ENCODE measurements around the gene NSFL1C. TPM values are rescaled to one million over a fixed set of nuclear protein-coding genes. Genes with fewer than 3 reads are reported as not detected.
"Not testable (repeated sequence)": the region's sequence is repeated elsewhere in the genome, so short reads cannot be mapped to it uniquely, and the experiment has no call there.

Gene NSFL1C
- 10 to 100 TPM; 94.6 to 96.2 TPM for total RNA-seq

- H3K9me3 Mint-ChIP-seq = no peaks in the 10 kb centered on the region
- DNase-seq = peak; percentile 99
- peaks cover 25% of the 10 kb centered on the region for H3K27me3 Mint-ChIP-seq
- peak within 1 kb of the TSS; percentile 85 for H3K4me3 Mint-ChIP-seq
- peaks cover 13% of the 10 kb centered on the region for H3K36me3 Mint-ChIP-seq
- H3K27ac Mint-ChIP-seq = peak within 1 kb of the TSS; percentile 80
- peaks cover 44% of the 10 kb centered on the region for H3K4me1 Mint-ChIP-seq
Observed at GRCh38 chr20:1466211-1467081, at the start of gene NSFL1C. Gene NSFL1C (minus strand): TSS chr20:1466849. CDS start chr20:1466824, 25 bp downstream.

GRCh38 chr20:1513801-1514200, 47.2 kb upstream of the NSFL1C start:
- Mint-ChIP-seq H3K27me3 (peaks cover 8% of the 10 kb centered on the region), H3K9me3 (peaks cover 4% of the 10 kb centered on the region), H3K27ac (no peak overlapping the region), H3K36me3 (no peaks in the 10 kb centered on the region), H3K4me1 (no peaks in the 10 kb centered on the region), H3K4me3 (no peak overlapping the region)
- no peak for DNase-seq

DNA sequence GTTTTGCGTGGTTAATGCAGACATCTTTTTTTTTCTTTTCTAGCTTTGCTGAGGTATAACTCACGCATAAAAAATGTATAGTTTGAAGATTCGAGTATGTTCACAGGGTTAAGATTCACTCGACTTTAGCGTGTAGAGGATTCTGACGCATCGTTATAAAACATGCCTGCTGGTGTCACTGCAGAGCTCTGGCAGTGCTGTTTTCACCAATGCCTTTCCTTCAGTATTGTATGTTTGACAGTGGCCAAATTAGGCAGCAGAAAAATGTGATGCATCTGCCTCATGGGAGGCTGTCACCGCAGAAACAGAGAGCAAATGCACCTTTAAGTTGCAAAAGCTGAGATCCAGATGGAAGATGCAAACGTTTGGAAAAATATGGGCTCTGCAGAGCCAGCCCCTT, 42.6 kb upstream of the NSFL1C start:
- H3K4me3 Mint-ChIP-seq = no peak overlapping the region
- peak; percentile 7 for DNase-seq
- H3K27ac Mint-ChIP-seq = no peak overlapping the region
- H3K36me3 Mint-ChIP-seq = no peaks in the 10 kb centered on the region
- H3K27me3 Mint-ChIP-seq = peaks cover 12% of the 10 kb centered on the region
- no peaks in the 10 kb centered on the region for H3K4me1 Mint-ChIP-seq
- peaks cover 4% of the 10 kb centered on the region for H3K9me3 Mint-ChIP-seq

GRCh38 chr20:1508574-1508973, 41.9 kb upstream of the NSFL1C start:
- DNase-seq = no peak
- peaks cover 4% of the 10 kb centered on the region for H3K9me3 Mint-ChIP-seq
- no peak overlapping the region for H3K4me3 Mint-ChIP-seq
- H3K4me1 Mint-ChIP-seq = no peaks in the 10 kb centered on the region
- H3K27me3 Mint-ChIP-seq = peaks cover 13% of the 10 kb centered on the region
- no peaks in the 10 kb centered on the region for H3K36me3 Mint-ChIP-seq
- no peak overlapping the region for H3K27ac Mint-ChIP-seq

DNA sequence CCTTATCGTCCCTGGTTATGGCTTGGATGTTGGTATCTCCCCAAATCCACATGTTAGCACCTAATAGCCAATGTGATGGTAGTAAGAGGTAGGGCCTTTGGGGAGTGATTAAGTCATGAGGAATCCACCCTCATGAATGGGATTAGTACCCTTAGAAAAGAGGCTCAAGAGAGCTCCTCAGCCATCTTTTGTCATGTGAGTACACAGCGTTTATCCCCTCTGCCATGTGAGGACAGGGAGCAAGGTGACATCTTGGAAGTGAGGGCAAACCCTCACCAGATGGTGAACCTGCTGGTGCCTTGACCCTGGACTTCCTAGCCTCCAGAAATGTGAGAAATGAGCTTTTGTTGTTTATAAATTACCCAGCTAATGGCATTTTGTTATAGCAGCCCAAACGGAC, 40.6 kb upstream of the NSFL1C start:
- Mint-ChIP-seq H3K36me3 (peaks cover 3% of the 10 kb centered on the region), H3K27me3 (peaks cover 26% of the 10 kb centered on the region), H3K9me3 (peaks cover 2% of the 10 kb centered on the region), H3K4me1 (peaks cover 5% of the 10 kb centered on the region), H3K27ac (no peak overlapping the region), H3K4me3 (no peak overlapping the region)
- DNase-seq = no peak

- peaks cover 5% of the 10 kb centered on the region for H3K4me1 Mint-ChIP-seq
- no peak for DNase-seq
- H3K27me3 Mint-ChIP-seq = peaks cover 20% of the 10 kb centered on the region
- H3K4me3 Mint-ChIP-seq = no peak overlapping the region
- H3K36me3 Mint-ChIP-seq = peaks cover 3% of the 10 kb centered on the region
- H3K27ac Mint-ChIP-seq = no peak overlapping the region
- H3K9me3 Mint-ChIP-seq = peaks cover 2% of the 10 kb centered on the region
Observed at GRCh38 chr20:1505871-1506270, 39.2 kb upstream of the NSFL1C start.

DNA sequence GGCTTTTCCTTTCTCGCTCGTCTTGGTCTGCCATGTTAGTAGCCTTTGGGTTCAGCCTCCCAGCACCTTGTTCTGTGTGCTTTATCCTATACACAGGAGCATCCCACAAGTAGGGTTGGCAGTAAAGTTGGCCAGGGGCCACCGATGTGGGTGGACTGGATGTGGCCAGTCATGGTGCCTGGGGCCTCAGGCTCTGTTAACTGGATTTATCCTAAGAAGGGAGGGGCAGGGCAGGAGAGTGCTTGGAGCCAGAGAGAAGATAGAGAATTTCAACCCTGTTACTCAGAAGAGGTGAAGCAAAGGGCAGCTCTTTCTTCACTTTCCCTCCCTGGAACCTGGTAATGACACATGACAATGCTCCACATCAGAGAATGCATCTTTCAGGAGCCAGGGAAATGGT, 38.7 kb upstream of the NSFL1C start:
- Mint-ChIP-seq H3K27me3 (peaks cover 22% of the 10 kb centered on the region), H3K36me3 (peaks cover 3% of the 10 kb centered on the region), H3K4me3 (no peak overlapping the region), H3K4me1 (peaks cover 5% of the 10 kb centered on the region), H3K9me3 (peaks cover 2% of the 10 kb centered on the region), H3K27ac (no peak overlapping the region)
- DNase-seq = no peak

GRCh38 chr20:1503564-1504227, 37.0 kb upstream of the NSFL1C start:
- Mint-ChIP-seq H3K9me3 (peaks cover 2% of the 10 kb centered on the region), H3K27me3 (peaks cover 28% of the 10 kb centered on the region)

DNA sequence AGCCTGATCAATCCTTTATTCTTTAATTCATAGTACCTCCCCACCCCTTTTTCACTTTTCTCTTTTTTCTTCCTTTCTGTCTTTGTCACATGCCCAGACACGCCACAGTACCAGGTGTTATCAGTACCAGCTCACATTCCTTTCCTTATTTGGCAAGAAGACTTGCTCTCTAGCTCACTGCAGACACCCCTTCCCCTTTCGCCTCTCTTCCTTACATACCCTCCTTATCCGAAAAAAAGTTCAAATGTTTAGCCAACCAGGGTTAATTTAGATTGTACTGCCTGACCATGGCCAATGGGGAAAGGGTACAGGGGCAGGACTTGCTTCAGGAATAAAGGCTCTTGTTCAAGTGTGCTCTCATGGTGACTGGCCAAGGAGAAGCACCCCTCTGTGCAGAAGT, 33.8 kb upstream of the NSFL1C start:
- Mint-ChIP-seq H3K27ac (no peak overlapping the region), H3K36me3 (peaks cover 3% of the 10 kb centered on the region), H3K27me3 (peaks cover 48% of the 10 kb centered on the region), H3K4me3 (no peak overlapping the region), H3K9me3 (peaks cover 4% of the 10 kb centered on the region), H3K4me1 (peaks cover 5% of the 10 kb centered on the region)
- no peak for DNase-seq

More at GRCh38 chr20:1503564-1504227, 37.0 kb upstream of the NSFL1C start:
- peaks cover 5% of the 10 kb centered on the region for H3K4me1 Mint-ChIP-seq
- peaks cover 3% of the 10 kb centered on the region for H3K36me3 Mint-ChIP-seq
- no peak overlapping the region for H3K27ac Mint-ChIP-seq
- DNase-seq = peak; percentile 77
- H3K4me3 Mint-ChIP-seq = no peak overlapping the region

GRCh38 chr20:1499528-1500420, 33.1 kb upstream of the NSFL1C start:
- no peak for DNase-seq

DNA sequence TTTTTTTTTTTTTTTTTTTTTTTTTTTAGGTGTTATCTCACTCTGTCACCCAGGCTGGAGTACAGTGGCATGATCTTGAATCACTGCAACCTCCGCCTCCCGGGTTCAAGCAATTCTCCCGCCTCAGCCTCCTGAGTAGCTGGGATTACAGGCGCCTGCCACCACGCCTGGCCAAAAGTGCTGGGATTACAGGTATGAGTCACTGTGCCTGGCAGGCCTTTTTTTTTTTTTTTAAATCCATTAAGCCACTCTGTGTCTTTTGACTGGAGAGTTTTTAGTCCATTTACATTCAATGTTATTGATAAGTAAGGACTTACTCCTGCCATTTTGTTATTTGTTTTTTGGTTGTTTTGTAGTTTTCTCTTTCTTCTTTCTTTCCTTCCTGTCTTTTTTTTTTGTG, 30.7 kb upstream of the NSFL1C start:
- H3K9me3 Mint-ChIP-seq, DNase-seq, H3K36me3 Mint-ChIP-seq, H3K27ac Mint-ChIP-seq, H3K4me1 Mint-ChIP-seq, H3K4me3 Mint-ChIP-seq: not testable (repeated sequence)
- peaks cover 44% of the 10 kb centered on the region for H3K27me3 Mint-ChIP-seq

More at GRCh38 chr20:1499528-1500420, 33.1 kb upstream of the NSFL1C start:
- Mint-ChIP-seq H3K4me3 (no peak overlapping the region), H3K27me3 (peaks cover 55% of the 10 kb centered on the region), H3K27ac (no peak overlapping the region), H3K4me1 (peaks cover 5% of the 10 kb centered on the region), H3K36me3 (peaks cover 3% of the 10 kb centered on the region), H3K9me3 (peaks cover 4% of the 10 kb centered on the region)

DNA sequence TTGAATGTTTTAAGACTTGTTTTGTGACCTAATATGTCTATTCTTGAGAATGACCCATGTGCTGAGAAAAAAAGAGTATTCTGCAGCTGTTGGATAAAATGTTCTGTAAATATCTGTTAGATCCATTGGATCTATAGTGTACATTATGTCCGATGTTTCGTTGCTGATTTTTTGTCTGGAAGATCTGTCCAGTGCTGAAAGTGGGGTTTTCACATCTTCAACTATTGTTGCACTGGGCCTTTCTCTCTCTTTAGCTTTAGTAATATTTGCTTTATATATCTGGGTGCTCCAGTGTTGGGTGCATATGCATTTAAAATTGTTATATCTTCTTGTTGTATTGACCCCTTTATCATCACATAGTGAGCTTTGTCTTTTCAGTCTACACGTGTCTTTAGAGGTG, 30.3 kb upstream of the NSFL1C start:
- H3K27ac Mint-ChIP-seq = no peak overlapping the region
- peaks cover 4% of the 10 kb centered on the region for H3K9me3 Mint-ChIP-seq
- no peak for DNase-seq
- H3K4me3 Mint-ChIP-seq = no peak overlapping the region
- no peaks in the 10 kb centered on the region for H3K36me3 Mint-ChIP-seq
- peaks cover 2% of the 10 kb centered on the region for H3K4me1 Mint-ChIP-seq
- peaks cover 42% of the 10 kb centered on the region for H3K27me3 Mint-ChIP-seq

DNA sequence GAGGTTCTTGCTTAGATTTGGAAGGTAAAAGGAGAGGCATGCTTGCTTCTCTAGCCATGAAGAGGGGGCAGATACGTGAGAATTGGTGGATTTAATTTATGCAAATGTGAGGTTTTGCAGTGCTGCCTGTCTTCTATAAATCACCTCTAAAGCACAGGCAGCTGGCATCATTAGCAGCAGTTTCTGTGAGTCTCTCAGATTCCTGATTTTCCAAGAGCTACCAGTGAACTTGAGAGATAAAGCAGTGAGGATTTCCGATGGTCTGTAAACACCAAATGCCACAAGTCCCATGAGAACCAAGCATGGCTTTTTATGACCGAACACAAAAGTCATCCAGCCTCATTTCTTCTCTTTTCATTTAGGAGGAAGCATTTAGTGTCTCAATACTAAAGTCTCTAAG, 27.8 kb upstream of the NSFL1C start:
- Mint-ChIP-seq H3K27ac (no peak overlapping the region), H3K36me3 (no peaks in the 10 kb centered on the region), H3K4me3 (no peak overlapping the region), H3K27me3 (peaks cover 32% of the 10 kb centered on the region), H3K9me3 (peaks cover 4% of the 10 kb centered on the region), H3K4me1 (peaks cover 5% of the 10 kb centered on the region)
- no peak for DNase-seq

DNA sequence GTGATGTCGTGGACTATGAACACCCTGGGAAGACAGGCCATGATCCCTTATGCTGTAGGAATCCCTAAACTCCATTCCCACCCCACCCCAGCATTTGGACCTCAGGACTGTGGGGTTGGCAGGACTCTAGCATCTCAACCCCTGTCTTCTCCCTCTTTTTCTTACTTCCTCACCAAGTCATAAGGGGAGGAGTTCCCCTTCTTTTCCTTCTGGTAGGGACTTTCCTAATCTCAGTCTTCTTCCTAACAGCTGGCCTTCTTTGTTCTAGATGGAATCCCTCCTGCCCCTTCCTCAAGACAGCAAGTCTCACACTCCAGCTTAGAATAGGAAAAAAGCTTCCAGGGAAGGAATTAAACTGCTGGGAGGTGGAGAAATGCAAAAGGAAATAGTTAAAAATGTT, 26.9 kb upstream of the NSFL1C start:
- H3K9me3 Mint-ChIP-seq = peaks cover 4% of the 10 kb centered on the region
- H3K27me3 Mint-ChIP-seq = peaks cover 39% of the 10 kb centered on the region
- DNase-seq = no peak

More for the DNA sequence above, 26.9 kb upstream of the NSFL1C start:
- peaks cover 5% of the 10 kb centered on the region for H3K4me1 Mint-ChIP-seq
- no peak overlapping the region for H3K4me3 Mint-ChIP-seq
- no peak overlapping the region for H3K27ac Mint-ChIP-seq
- no peaks in the 10 kb centered on the region for H3K36me3 Mint-ChIP-seq
